A673 (cell line): ENCODE data around the gene MOB4.

Experiments used
- EZH2 ChIP-seq: fragments of 200-600 bp; sonication (generic); IDR thresholded peaks from 2 replicates; pipeline ENCODE4 v1.6.1; 2017; ENCODE audit warnings: borderline replicate concordance, low read depth, mild to moderate bottlenecking, mixed read lengths, antibody characterized with exemption, low read length; ENCODE audit not compliant: poor library complexity, severe bottlenecking
- TF ChIP-seq, protein P1 (sequence below): fragments of 300-800, 200-600 bp; sonication (generic); conservative IDR thresholded peaks from 2 replicates; pipeline ENCODE4 v1.5.1; 2017; ENCODE audit warnings: low read depth, mild to moderate bottlenecking, antibody characterized with exemption, low read length, moderate library complexity, mixed read lengths

DNA sequence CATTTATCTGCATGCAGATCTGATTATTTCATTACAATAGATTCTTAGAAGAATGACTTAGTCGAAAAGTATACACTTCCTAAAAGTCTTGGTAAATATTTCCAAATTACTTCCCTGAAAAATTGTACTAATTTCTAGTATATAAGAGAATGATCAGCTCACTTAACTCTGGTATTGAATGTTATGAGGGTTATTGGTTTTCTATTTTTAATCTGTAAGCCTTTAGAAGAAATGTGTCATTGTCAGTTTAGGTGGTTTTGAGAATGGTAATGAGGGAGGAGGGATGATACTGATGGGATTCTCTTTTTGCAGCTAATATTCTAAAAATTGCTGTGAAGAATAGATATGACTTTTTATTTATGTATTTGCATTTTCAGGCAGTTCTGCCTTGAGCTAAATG, 23.9 kb downstream of the MOB4 start:
- TF ChIP-seq, protein P1, sequence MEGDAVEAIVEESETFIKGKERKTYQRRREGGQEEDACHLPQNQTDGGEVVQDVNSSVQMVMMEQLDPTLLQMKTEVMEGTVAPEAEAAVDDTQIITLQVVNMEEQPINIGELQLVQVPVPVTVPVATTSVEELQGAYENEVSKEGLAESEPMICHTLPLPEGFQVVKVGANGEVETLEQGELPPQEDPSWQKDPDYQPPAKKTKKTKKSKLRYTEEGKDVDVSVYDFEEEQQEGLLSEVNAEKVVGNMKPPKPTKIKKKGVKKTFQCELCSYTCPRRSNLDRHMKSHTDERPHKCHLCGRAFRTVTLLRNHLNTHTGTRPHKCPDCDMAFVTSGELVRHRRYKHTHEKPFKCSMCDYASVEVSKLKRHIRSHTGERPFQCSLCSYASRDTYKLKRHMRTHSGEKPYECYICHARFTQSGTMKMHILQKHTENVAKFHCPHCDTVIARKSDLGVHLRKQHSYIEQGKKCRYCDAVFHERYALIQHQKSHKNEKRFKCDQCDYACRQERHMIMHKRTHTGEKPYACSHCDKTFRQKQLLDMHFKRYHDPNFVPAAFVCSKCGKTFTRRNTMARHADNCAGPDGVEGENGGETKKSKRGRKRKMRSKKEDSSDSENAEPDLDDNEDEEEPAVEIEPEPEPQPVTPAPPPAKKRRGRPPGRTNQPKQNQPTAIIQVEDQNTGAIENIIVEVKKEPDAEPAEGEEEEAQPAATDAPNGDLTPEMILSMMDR = no peak
- no peak for TF ChIP-seq EZH2
